Osteocyte (in vitro differentiated cells): Measurements from ENCODE around the gene CRTC1. TPM values are rescaled to one million over a fixed set of nuclear protein-coding genes. Genes with fewer than 3 reads are reported as not detected.

Experiments used
- DNase-seq: peaks from one replicate; pipeline ENCODE4 v3.0.0; 2021; ENCODE audit warnings: mixed read lengths; ENCODE audit not compliant: unreplicated experiment; ENCODE audit errors: extremely low spot score
- H3K27ac Mint-ChIP-seq: one replicate; pipeline ENCODE4 v1.8.0; 2021; ENCODE audit warnings: mild to moderate bottlenecking, mixed read lengths; ENCODE audit not compliant: unreplicated experiment
- H3K27me3 Mint-ChIP-seq: one replicate; pipeline ENCODE4 v1.8.0; 2021; ENCODE audit warnings: mixed read lengths; ENCODE audit not compliant: unreplicated experiment
- H3K36me3 Mint-ChIP-seq: one replicate; pipeline ENCODE4 v1.8.0; 2021; ENCODE audit warnings: mixed read lengths; ENCODE audit not compliant: unreplicated experiment
- H3K4me1 Mint-ChIP-seq: one replicate; pipeline ENCODE4 v1.8.0; 2021; ENCODE audit warnings: mixed read lengths; ENCODE audit not compliant: unreplicated experiment
- H3K4me3 Mint-ChIP-seq: one replicate; pipeline ENCODE4 v1.8.0; 2021; ENCODE audit warnings: mild to moderate bottlenecking, moderate library complexity, mixed read lengths; ENCODE audit not compliant: unreplicated experiment
- H3K9me3 Mint-ChIP-seq: one replicate; pipeline ENCODE4 v1.8.0; 2021; ENCODE audit warnings: mixed read lengths; ENCODE audit not compliant: unreplicated experiment
- total RNA-seq: library from RNA; stranded (reverse); gene quantifications from 2 replicates; pipeline ENCODE4 v1.2.1, GENCODE V29; 2021
- TF ChIP-seq, protein P1 (sequence below): fragments of 200-600 bp; sonication (generic); IDR thresholded peaks from 2 replicates; pipeline ENCODE4 v1.5.0; 2021; ENCODE audit warnings: antibody characterized with exemption, mild to moderate bottlenecking, moderate library complexity

The CRTC1 gene
- total RNA-seq, 1 donor from 2014 or later, result 25.7 TPM

DNA sequence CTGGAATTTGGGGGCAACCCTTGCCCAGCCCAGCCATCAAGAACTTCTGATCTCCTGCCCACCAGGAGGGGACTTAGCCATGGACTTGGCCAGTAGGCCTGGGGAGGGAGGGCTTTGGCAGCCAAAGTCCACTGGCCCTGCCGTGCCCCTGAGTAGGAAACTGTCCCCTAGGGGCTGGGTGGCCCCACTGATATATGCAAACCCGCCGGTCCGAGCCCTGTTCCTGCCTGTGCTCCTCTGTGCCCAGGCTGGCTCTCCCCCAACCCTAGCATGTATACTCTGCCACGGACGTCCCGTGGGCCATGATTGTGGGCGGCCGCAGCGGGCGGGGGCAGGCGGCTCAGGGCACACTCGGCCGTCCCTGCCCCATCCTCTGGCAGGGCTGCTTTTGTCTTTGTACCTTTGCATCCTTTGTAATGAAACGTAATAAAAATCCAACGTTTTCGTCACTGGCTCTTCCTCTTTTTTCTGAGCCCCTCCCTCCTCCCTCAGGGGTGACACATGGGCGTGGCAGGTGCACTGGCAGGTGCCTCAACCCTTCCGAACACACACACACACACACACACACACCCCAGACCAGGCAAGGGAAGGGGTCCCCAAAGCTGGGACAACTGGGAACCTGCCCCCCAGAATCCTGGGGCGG is 98.5 kb downstream of the CRTC1 start:
- Mint-ChIP-seq H3K4me1 (peaks cover 4% of the 10 kb centered on the region), H3K9me3 (no peaks in the 10 kb centered on the region), H3K4me3 (no peak overlapping the region), H3K27me3 (peaks cover 21% of the 10 kb centered on the region), H3K27ac (no peak overlapping the region), H3K36me3 (no peaks in the 10 kb centered on the region)
- DNase-seq, result no peak
- TF ChIP-seq, protein P1, sequence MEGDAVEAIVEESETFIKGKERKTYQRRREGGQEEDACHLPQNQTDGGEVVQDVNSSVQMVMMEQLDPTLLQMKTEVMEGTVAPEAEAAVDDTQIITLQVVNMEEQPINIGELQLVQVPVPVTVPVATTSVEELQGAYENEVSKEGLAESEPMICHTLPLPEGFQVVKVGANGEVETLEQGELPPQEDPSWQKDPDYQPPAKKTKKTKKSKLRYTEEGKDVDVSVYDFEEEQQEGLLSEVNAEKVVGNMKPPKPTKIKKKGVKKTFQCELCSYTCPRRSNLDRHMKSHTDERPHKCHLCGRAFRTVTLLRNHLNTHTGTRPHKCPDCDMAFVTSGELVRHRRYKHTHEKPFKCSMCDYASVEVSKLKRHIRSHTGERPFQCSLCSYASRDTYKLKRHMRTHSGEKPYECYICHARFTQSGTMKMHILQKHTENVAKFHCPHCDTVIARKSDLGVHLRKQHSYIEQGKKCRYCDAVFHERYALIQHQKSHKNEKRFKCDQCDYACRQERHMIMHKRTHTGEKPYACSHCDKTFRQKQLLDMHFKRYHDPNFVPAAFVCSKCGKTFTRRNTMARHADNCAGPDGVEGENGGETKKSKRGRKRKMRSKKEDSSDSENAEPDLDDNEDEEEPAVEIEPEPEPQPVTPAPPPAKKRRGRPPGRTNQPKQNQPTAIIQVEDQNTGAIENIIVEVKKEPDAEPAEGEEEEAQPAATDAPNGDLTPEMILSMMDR, result no peak

DNA sequence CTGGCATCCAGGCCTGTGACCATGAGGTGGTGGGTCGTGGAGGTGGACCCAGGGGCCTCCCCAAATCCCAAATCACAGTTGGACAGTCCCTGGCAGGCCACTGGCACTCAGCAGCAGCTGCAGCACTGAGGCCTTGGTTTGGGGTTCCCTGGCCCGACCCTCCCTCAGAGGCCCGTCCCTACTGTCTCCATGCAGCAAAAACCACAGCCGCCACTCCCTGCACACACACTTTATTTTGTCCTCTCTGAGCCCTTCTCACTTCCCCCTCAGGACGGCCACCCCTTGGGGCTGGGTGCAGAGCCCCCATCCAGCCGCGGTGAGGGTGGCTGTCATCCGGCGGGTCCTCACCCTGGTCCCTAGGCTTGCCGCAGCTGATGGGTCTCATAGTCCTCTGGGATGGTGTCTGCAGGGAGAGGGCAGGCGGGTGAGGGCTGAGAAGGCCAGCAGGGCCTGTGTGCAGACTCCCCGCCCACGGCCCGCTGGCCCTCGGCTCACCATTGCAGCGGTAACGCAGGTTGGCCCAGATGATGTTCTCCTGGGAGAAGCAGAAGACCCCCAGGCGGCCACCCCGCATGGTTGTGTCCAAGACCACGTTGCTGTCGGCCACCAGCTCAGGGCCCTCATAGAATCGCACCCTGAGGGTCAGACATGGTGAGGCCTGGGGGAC is 99.2 kb downstream of the CRTC1 start:
- H3K4me1 Mint-ChIP-seq, result peaks cover 6% of the 10 kb centered on the region
- H3K36me3 Mint-ChIP-seq, result no peaks in the 10 kb centered on the region
- no peaks in the 10 kb centered on the region for H3K9me3 Mint-ChIP-seq
- no peak for DNase-seq
- no peak overlapping the region for H3K4me3 Mint-ChIP-seq
- no peak overlapping the region for H3K27ac Mint-ChIP-seq
- TF ChIP-seq, protein P1, result no peak
- peaks cover 28% of the 10 kb centered on the region for H3K27me3 Mint-ChIP-seq

DNA sequence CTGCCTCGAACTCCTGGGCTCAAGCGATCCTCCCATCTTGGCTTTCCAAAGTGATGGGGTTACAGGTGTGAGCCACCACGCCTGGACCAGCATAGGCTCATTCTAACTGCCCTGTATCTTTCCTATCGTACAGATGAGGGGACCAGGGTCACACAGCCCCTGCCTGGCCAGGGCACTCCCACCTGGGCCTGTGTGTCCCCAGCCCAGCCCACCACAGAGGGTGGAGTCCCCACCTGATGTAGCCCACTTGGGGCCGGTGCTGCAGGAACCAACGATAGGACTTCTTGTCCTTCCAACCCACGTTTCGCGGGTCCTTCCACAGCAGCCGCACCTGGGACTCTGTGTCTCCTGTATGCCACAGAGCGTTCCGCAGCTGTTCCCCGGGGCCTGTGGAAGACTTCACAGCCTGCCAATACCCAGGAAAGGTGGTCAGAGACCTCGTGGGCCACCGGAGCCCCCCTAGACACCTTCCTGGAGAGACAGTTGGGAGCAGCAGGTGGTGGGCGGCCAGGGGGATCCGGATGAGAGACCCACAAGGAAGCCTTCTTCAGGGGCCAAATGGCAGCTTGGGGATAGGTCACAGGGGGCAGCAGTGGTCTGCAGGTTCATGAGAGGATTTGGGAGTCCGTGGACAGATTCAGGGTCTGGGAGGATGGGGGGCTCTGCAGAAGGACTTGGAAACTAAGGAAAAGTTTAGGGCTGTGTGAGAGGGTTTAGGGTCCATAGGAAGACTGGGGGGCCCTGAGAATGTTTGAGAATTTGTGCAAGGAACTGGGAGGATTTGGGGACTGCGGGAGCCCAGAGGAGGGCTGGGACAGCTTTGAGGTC is 100.7 kb downstream of the CRTC1 start:
- no peak for DNase-seq
- Mint-ChIP-seq H3K9me3 (no peaks in the 10 kb centered on the region), H3K36me3 (no peaks in the 10 kb centered on the region), H3K4me1 (peaks cover 7% of the 10 kb centered on the region), H3K27ac (no peak overlapping the region), H3K4me3 (no peak overlapping the region), H3K27me3 (peaks cover 39% of the 10 kb centered on the region)
- TF ChIP-seq, protein P1, result no peak

DNA sequence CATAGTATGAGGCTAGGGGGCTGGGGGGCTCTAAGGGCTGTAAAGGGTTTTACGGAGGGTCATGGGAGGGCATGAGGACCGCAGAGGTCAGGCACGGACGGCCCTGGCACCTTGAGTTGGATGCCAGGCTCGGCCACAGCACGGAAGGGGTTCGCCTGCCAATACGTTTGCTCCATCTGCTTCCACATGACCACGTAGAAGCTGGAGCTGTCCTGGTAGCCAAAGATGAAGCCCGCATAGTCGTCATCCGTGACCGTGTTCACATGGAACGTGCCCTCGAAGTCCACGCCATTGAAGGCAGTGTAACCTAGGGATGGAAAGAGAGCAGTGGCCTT is 101.3 kb downstream of the CRTC1 start:
- no peaks in the 10 kb centered on the region for H3K36me3 Mint-ChIP-seq
- DNase-seq, result no peak
- H3K27me3 Mint-ChIP-seq, result peaks cover 45% of the 10 kb centered on the region
- TF ChIP-seq, protein P1, result no peak
- peaks cover 10% of the 10 kb centered on the region for H3K4me1 Mint-ChIP-seq
- no peak overlapping the region for H3K27ac Mint-ChIP-seq
- no peaks in the 10 kb centered on the region for H3K9me3 Mint-ChIP-seq
- H3K4me3 Mint-ChIP-seq, result no peak overlapping the region
